SK-N-SH treated with all-trans-retinoic acid at 6 μM for 48 hours (cell line): ENCODE results near the gene MCAT.

Experiments
- ATAC-seq: fragments of 200-7000 bp; cut with Tn5 transposase; 3 replicates; pipeline ENCODE4 v1.9.1; 2020; ENCODE audit warnings: mild to moderate bottlenecking, moderate library complexity
- BACH2 ChIP-seq: fragments of 250-450 bp; sonication (Bioruptor Pico); IDR thresholded peaks from 2 replicates; pipeline ENCODE4 v1.9.0; 2021; ENCODE audit warnings: mild to moderate bottlenecking, borderline replicate concordance
- CSDC2 ChIP-seq: fragments of 250-450 bp; sonication (Bioruptor Pico); IDR thresholded peaks from 2 replicates; pipeline ENCODE4 v1.5.0; 2020; ENCODE audit warnings: mild to moderate bottlenecking, moderate library complexity
- GLIS3 ChIP-seq: fragments of 250-450 bp; sonication (Bioruptor Pico); IDR thresholded peaks from 2 replicates; pipeline ENCODE4 v1.5.0; 2020; ENCODE audit warnings: mild to moderate bottlenecking, moderate library complexity
- ISL1 ChIP-seq: fragments of 250-450 bp; sonication (Bioruptor Pico); IDR thresholded peaks from 2 replicates; pipeline ENCODE4 v2.1.2; 2022; ENCODE audit warnings: mild to moderate bottlenecking, moderate library complexity
- OSR1 ChIP-seq: fragments of 250-450 bp; sonication (Bioruptor Pico); IDR thresholded peaks from 2 replicates; pipeline ENCODE4 v1.8.0; 2022; ENCODE audit warnings: moderate library complexity, mild to moderate bottlenecking, inconsistent platforms
- RARB ChIP-seq: fragments of 250-450 bp; sonication (Bioruptor Pico); IDR thresholded peaks from 2 replicates; pipeline ENCODE4 v1.8.0; 2021; ENCODE audit warnings: mild to moderate bottlenecking, moderate library complexity
- SNAI2 ChIP-seq: fragments of 250-450 bp; sonication (Bioruptor Pico); IDR thresholded peaks from 2 replicates; pipeline ENCODE4 v1.5.0; 2020; ENCODE audit warnings: mild to moderate bottlenecking, moderate library complexity
- TCF4 ChIP-seq: fragments of 250-450 bp; sonication (Bioruptor Pico); IDR thresholded peaks from 2 replicates; pipeline ENCODE4 v1.8.0; 2021; ENCODE audit warnings: mild to moderate bottlenecking, moderate library complexity, borderline replicate concordance
- TOX ChIP-seq: fragments of 250-450 bp; sonication (Bioruptor Pico); IDR thresholded peaks from 2 replicates; pipeline ENCODE4 v1.8.0; 2021; ENCODE audit warnings: mild to moderate bottlenecking, moderate library complexity, borderline replicate concordance
- ZFP3 ChIP-seq: fragments of 250-450 bp; sonication (Bioruptor Pico); IDR thresholded peaks from 2 replicates; pipeline ENCODE4 v1.5.0; 2020; ENCODE audit warnings: mild to moderate bottlenecking, moderate library complexity
- ZFP30 ChIP-seq: fragments of 450-650 bp; formaldehyde crosslinking; IDR thresholded peaks from 2 replicates; pipeline ENCODE4 v1.5.0; 2022; ENCODE audit warnings: mild to moderate bottlenecking, moderate library complexity
- ZNF70 ChIP-seq: fragments of 450-650 bp; formaldehyde crosslinking; IDR thresholded peaks from 2 replicates; pipeline ENCODE4 v1.5.0; 2020; ENCODE audit warnings: mild to moderate bottlenecking, moderate library complexity
- ZNF8 ChIP-seq: fragments of 450-650 bp; formaldehyde crosslinking; IDR thresholded peaks from 2 replicates; pipeline ENCODE4 v1.5.0; 2020; ENCODE audit warnings: mild to moderate bottlenecking, moderate library complexity
- TF ChIP-seq, protein P1 (sequence below): fragments of 250-450 bp; sonication (Bioruptor Pico); IDR thresholded peaks from 2 replicates; pipeline ENCODE4 v1.8.0; 2021; ENCODE audit warnings: low read depth, mild to moderate bottlenecking, moderate library complexity, borderline replicate concordance
- TF ChIP-seq, protein P2 (sequence below): fragments of 250-450 bp; sonication (Bioruptor Pico); IDR thresholded peaks from 2 replicates; pipeline ENCODE4 v1.5.1; 2021; ENCODE audit warnings: mild to moderate bottlenecking, moderate library complexity
- TF ChIP-seq, protein P3 (sequence below): fragments of 250-450 bp; sonication (Bioruptor Pico); IDR thresholded peaks from 2 replicates; pipeline ENCODE4 v1.5.0; 2020; ENCODE audit warnings: mild to moderate bottlenecking, moderate library complexity
- TF ChIP-seq, protein P4 (sequence below): fragments of 250-450 bp; sonication (Bioruptor Pico); IDR thresholded peaks from 2 replicates; pipeline ENCODE4 v1.5.1; 2020; ENCODE audit warnings: low read depth, mild to moderate bottlenecking, moderate library complexity
- TF ChIP-seq, protein P5 (sequence below): fragments of 250-450 bp; sonication (Bioruptor Pico); IDR thresholded peaks from 2 replicates; pipeline ENCODE4 v1.8.0; 2020; ENCODE audit warnings: mild to moderate bottlenecking, moderate library complexity, borderline replicate concordance

MCAT gene

DNA sequence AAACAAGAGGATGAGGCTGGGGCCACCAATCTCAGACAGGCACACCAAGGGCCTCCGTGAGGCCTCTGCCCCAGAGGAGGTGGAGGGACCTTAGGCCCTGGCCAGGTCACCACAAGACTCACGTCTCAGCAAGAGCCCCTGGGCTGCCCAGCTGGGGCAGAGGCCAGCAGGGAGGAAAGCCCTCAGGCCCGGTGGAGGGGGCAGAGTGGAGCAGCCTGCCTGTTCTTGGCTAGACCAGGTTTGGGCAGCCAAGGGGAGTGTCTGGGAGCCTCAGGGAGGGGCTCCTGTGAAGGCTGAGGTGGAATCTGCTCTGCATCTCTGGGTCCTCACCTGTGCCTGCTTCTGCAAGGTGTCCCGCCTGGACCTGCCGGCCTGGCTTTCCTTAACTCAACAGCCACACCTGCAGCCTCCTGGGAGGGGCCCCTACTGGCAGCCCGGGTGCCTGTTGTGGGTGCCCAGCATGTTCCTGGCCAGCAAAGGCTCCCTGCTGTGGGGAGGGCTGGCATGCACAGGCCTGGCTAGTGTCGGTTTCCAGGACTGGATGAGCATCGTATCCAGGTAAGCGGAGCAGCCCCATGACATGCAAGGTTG, 31.8 kb upstream of the MCAT start:
- ATAC-seq = no peak
- TF ChIP-seq BACH2 (no peak), RARB (no peak), CSDC2 (CRISPR knock-in tag) (no peak), SNAI2 (CRISPR knock-in tag) (no peak), GLIS3 (CRISPR knock-in tag) (no peak), ZFP30 (CRISPR knock-in tag) (no peak), TCF4 (CRISPR knock-in tag) (no peak), ZFP3 (CRISPR knock-in tag) (no peak), ISL1 (no peak)
- TF ChIP-seq, protein P1, sequence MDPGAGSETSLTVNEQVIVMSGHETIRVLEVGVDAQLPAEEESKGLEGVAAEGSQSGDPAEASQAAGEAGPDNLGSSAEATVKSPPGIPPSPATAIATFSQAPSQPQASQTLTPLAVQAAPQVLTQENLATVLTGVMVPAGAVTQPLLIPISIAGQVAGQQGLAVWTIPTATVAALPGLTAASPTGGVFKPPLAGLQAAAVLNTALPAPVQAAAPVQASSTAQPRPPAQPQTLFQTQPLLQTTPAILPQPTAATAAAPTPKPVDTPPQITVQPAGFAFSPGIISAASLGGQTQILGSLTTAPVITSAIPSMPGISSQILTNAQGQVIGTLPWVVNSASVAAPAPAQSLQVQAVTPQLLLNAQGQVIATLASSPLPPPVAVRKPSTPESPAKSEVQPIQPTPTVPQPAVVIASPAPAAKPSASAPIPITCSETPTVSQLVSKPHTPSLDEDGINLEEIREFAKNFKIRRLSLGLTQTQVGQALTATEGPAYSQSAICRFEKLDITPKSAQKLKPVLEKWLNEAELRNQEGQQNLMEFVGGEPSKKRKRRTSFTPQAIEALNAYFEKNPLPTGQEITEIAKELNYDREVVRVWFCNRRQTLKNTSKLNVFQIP (CRISPR knock-in tag) = no peak
- TF ChIP-seq, protein P2, sequence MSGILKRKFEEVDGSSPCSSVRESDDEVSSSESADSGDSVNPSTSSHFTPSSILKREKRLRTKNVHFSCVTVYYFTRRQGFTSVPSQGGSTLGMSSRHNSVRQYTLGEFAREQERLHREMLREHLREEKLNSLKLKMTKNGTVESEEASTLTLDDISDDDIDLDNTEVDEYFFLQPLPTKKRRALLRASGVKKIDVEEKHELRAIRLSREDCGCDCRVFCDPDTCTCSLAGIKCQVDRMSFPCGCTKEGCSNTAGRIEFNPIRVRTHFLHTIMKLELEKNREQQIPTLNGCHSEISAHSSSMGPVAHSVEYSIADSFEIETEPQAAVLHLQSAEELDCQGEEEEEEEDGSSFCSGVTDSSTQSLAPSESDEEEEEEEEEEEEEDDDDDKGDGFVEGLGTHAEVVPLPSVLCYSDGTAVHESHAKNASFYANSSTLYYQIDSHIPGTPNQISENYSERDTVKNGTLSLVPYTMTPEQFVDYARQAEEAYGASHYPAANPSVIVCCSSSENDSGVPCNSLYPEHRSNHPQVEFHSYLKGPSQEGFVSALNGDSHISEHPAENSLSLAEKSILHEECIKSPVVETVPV (CRISPR knock-in tag) = no peak
- TF ChIP-seq, protein P3, sequence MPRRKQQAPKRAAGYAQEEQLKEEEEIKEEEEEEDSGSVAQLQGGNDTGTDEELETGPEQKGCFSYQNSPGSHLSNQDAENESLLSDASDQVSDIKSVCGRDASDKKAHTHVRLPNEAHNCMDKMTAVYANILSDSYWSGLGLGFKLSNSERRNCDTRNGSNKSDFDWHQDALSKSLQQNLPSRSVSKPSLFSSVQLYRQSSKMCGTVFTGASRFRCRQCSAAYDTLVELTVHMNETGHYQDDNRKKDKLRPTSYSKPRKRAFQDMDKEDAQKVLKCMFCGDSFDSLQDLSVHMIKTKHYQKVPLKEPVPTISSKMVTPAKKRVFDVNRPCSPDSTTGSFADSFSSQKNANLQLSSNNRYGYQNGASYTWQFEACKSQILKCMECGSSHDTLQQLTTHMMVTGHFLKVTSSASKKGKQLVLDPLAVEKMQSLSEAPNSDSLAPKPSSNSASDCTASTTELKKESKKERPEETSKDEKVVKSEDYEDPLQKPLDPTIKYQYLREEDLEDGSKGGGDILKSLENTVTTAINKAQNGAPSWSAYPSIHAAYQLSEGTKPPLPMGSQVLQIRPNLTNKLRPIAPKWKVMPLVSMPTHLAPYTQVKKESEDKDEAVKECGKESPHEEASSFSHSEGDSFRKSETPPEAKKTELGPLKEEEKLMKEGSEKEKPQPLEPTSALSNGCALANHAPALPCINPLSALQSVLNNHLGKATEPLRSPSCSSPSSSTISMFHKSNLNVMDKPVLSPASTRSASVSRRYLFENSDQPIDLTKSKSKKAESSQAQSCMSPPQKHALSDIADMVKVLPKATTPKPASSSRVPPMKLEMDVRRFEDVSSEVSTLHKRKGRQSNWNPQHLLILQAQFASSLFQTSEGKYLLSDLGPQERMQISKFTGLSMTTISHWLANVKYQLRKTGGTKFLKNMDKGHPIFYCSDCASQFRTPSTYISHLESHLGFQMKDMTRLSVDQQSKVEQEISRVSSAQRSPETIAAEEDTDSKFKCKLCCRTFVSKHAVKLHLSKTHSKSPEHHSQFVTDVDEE (CRISPR knock-in tag) = no peak
- TF ChIP-seq, protein P4, sequence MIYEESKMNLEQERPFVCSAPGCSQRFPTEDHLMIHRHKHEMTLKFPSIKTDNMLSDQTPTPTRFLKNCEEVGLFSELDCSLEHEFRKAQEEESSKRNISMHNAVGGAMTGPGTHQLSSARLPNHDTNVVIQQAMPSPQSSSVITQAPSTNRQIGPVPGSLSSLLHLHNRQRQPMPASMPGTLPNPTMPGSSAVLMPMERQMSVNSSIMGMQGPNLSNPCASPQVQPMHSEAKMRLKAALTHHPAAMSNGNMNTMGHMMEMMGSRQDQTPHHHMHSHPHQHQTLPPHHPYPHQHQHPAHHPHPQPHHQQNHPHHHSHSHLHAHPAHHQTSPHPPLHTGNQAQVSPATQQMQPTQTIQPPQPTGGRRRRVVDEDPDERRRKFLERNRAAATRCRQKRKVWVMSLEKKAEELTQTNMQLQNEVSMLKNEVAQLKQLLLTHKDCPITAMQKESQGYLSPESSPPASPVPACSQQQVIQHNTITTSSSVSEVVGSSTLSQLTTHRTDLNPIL (CRISPR knock-in tag) = no peak
- TF ChIP-seq, all 23 proteins: peak for 0

DNA sequence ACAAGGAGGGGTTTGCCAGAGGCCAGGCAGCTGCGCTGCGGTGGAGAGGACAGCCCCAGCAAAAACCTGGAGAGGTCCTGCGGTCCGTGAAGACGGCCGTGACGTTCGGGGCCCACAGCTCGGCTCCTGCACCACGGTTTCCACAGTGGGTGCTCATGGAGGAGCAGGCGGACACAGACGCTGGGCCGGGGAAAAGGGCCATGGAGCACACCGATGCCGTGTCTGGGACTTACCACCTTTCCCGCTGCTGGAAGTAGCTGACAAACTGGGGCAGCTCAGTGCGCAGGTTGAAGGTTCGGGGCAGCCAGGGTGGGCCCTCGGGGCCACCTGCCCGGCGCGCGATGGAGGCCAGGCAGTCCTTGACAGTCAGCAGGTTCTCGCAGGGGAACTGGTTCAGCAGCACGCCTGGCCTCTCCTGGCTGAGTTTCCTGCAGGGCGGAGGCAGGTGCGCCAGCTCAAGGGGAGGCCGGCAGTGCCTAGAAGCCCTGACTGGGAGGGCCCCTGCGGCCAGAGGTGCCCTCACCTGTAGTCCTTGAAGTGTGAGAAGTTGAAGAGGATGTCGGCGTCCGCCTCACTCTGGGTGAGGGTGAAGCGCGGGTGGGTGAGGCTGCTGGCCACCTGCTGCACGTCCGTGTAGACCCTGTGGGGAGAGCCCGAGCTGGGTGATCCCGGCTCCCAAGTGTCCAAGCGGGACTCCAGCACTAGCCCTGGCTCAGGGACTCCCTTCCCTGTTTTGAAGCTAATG, 30.9 kb upstream of the MCAT start:
- no peak for ATAC-seq

DNA sequence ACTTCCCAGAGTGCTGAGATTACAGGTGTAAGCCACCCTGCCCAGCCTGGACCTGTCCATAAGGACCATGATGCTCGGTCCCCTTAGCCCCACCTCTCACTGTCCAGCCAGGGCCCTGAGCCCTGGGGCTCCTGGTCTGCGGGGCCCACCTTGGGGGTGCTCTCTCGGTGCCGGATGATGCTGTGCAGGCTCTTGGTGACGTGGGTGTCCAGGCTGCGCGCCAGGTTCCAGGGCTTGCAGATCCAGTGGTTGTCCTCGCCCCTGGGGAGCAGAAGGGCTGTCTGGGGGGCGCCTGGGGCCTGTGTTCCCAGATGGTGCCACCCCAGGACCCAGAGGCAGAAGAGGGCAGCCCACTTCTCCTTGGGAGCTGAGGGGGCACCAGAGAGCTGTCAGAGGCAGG, 30.4 kb upstream of the MCAT start:
- TF ChIP-seq, protein P3 (CRISPR knock-in tag) = no peak
- TF ChIP-seq GLIS3 (CRISPR knock-in tag) = no peak
- no peak for ATAC-seq

More for the DNA sequence above, 30.9 kb upstream of the MCAT start:
- no peak for TF ChIP-seq OSR1 (CRISPR knock-in tag)
- TF ChIP-seq ZNF70 (CRISPR knock-in tag) = no peak
- TF ChIP-seq ZNF8 (CRISPR knock-in tag) = no peak
- TF ChIP-seq, protein P4 (CRISPR knock-in tag) = no peak
- no peak for TF ChIP-seq CSDC2 (CRISPR knock-in tag)
- TF ChIP-seq ISL1 = no peak
- TF ChIP-seq, protein P5, sequence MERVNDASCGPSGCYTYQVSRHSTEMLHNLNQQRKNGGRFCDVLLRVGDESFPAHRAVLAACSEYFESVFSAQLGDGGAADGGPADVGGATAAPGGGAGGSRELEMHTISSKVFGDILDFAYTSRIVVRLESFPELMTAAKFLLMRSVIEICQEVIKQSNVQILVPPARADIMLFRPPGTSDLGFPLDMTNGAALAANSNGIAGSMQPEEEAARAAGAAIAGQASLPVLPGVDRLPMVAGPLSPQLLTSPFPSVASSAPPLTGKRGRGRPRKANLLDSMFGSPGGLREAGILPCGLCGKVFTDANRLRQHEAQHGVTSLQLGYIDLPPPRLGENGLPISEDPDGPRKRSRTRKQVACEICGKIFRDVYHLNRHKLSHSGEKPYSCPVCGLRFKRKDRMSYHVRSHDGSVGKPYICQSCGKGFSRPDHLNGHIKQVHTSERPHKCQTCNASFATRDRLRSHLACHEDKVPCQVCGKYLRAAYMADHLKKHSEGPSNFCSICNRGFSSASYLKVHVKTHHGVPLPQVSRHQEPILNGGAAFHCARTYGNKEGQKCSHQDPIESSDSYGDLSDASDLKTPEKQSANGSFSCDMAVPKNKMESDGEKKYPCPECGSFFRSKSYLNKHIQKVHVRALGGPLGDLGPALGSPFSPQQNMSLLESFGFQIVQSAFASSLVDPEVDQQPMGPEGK (CRISPR knock-in tag) = no peak
- TF ChIP-seq GLIS3 (CRISPR knock-in tag) = no peak
- no peak for TF ChIP-seq TOX (CRISPR knock-in tag)
- TF ChIP-seq, all 23 proteins: peak for 0
